RKO (cell line): ENCODE data around the gene CRIP1.

Experiments used
- DNase-seq: peaks from one replicate; pipeline ENCODE4 v3.0.0-alpha.2; 2016; ENCODE audit warnings: low spot score

The CRIP1 gene

GRCh38 chr14:105470350-105471296 is 16.1 kb upstream of the CRIP1 start:
- DNase-seq: no peak

- DNase-seq: no peak
These were observed 15.3 kb upstream of the CRIP1 start for GRCh38 chr14:105471297-105471821.

GRCh38 chr14:105471823-105472485 is 14.7 kb upstream of the CRIP1 start:
- no peak for DNase-seq

- DNase-seq: no peak
These were observed 14.1 kb upstream of the CRIP1 start for GRCh38 chr14:105472486-105472991.

- DNase-seq: no peak
These were observed 13.5 kb upstream of the CRIP1 start for GRCh38 chr14:105473033-105473676.

- DNase-seq: peak; percentile 81
These were observed 12.8 kb upstream of the CRIP1 start for GRCh38 chr14:105473677-105474482.

- peak; percentile 38 for DNase-seq
These were observed 12.0 kb upstream of the CRIP1 start, which contains the start of gene CRIP2 for GRCh38 chr14:105474483-105475268. Gene CRIP2, plus strand, starts transcription at chr14:105474821. Its CDS starts 42 bp downstream, at chr14:105474863.

- no peak for DNase-seq
These were observed 11.2 kb upstream of the CRIP1 start for GRCh38 chr14:105475269-105476096.

- DNase-seq: no peak
These were observed 10.4 kb upstream of the CRIP1 start for GRCh38 chr14:105476097-105476830.

GRCh38 chr14:105476831-105477659 is 9.6 kb upstream of the CRIP1 start:
- DNase-seq: no peak

- DNase-seq: no peak
These were observed 8.9 kb upstream of the CRIP1 start for GRCh38 chr14:105477660-105478397.

GRCh38 chr14:105478398-105479251 is 8.1 kb upstream of the CRIP1 start:
- DNase-seq: no peak

- DNase-seq: no peak
These were observed 7.1 kb upstream of the CRIP1 start for GRCh38 chr14:105479431-105480158.

- no peak for DNase-seq
These were observed 6.4 kb upstream of the CRIP1 start for GRCh38 chr14:105480199-105480746.
